A549 (cell line): ENCODE measurements around the gene RDH11. TPM values are rescaled to one million over a fixed set of nuclear protein-coding genes. Genes with fewer than 3 reads are reported as not detected.
A peak's percentile ranks its signal among the peaks of the same experiment; 100 is the strongest.

ENCODE experiments used
- ATAC-seq, 2 experiments: fragments of 200-7000 bp in 1 of 2; fragments of >200 bp in 1 of 2; cut with Nextera tagmentation in 1 of 2; cut with Tn5 transposase in 1 of 2; 3 replicates each; pipeline versions ENCODE4 v1.8.0 to v1.9.1; 2018 to 2020; ENCODE audit warnings: mild to moderate bottlenecking in 1 of 2, moderate library complexity in 1 of 2
- CTCF ChIA-PET: fragments of 300-600 bp; sonication (Branson Sonifier 250); formaldehyde crosslinking; extraction: SDS; loops from one replicate; lab custom pipeline; 2021; ENCODE audit warnings: antibody characterized with exemption, inconsistent platforms; lab: Yijun Ruan, JAX
- POLR2A ChIA-PET: fragments of 350-600 bp; formaldehyde crosslinking; extraction: SDS; loops from one replicate; lab custom pipeline; 2021; ENCODE audit warnings: antibody characterized with exemption, inconsistent platforms; lab: Yijun Ruan, JAX
- DNase-seq, 2 experiments: peaks; one replicate each; pipeline versions ENCODE4 v3.0.0 to v3.0.0-alpha.2; 2011 to 2016; ENCODE audit warnings: low read depth in 1 of 2, low spot score in 1 of 2
- FAIRE-seq: peaks from 2 replicates; lab custom pipeline; 2011; peaks lifted over from hg19 to GRCh38; lab: Jason Lieb, UNC
- H3K27ac ChIP-seq, 2 experiments: fragments of >200 bp; sonication (Bioruptor Twin); formaldehyde crosslinking; 3 replicates each; pipeline ENCODE4 v1.5.1; 2016 to 2017
- H3K4me1 ChIP-seq: fragments of >200 bp; sonication (Bioruptor Twin); formaldehyde crosslinking; 3 replicates; pipeline ENCODE4 v1.6.1; 2016
- H3K4me2 ChIP-seq: fragments of >200 bp; sonication (Bioruptor Twin); formaldehyde crosslinking; 3 replicates; pipeline ENCODE4 v1.6.1; 2016
- H3K4me3 ChIP-seq: fragments of >200 bp; sonication (Bioruptor Twin); formaldehyde crosslinking; 3 replicates; pipeline ENCODE4 v1.5.1; 2016
- H3K9me3 ChIP-seq: fragments of >200 bp; sonication (Bioruptor Twin); formaldehyde crosslinking; 3 replicates; pipeline ENCODE4 v1.6.1; 2016
- ATOH8 ChIP-seq: fragments of 250-450 bp; sonication (Bioruptor Pico); IDR thresholded peaks from 2 replicates; pipeline ENCODE4 v1.5.0; 2020; ENCODE audit warnings: low read depth, mild to moderate bottlenecking, moderate library complexity
- BHLHE40 ChIP-seq: IDR thresholded peaks from 2 replicates; pipeline ENCODE4 v1.6.1; 2012; ENCODE audit warnings: low read depth, low read length, inconsistent platforms
- CBX2 ChIP-seq: fragments of 200-600 bp; sonication (generic); IDR thresholded peaks from 2 replicates; pipeline ENCODE4 v1.6.1; 2016; ENCODE audit warnings: low read depth, mild to moderate bottlenecking, borderline replicate concordance
- CEBPB ChIP-seq, 2 experiments: fragments of >200 bp in 1 of 2; sonication (Bioruptor Twin) in 1 of 2; formaldehyde crosslinking in 1 of 2; IDR thresholded peaks; 2 replicates each; pipeline ENCODE4 v1.6.1; 2012 to 2016
- CHD2 ChIP-seq: fragments of 150-350 bp; IDR thresholded peaks from 2 replicates; pipeline ENCODE4 v1.6.1; 2014; ENCODE audit warnings: low read length; ENCODE audit not compliant: partially characterized antibody
- E2F6 ChIP-seq: IDR thresholded peaks from 2 replicates; pipeline ENCODE4 v1.6.1; 2012; ENCODE audit warnings: low read depth, borderline replicate concordance
- EHF ChIP-seq: fragments of 250-450 bp; sonication (Bioruptor Pico); IDR thresholded peaks from 2 replicates; pipeline ENCODE4 v1.5.0; 2020; ENCODE audit warnings: mild to moderate bottlenecking
- EHMT2 ChIP-seq: fragments of 200-600 bp; sonication (generic); IDR thresholded peaks from 2 replicates; pipeline ENCODE4 v1.6.1; 2016; ENCODE audit warnings: antibody characterized with exemption, low read depth, mild to moderate bottlenecking, moderate library complexity
- ESRRA ChIP-seq: fragments of 150-350 bp; IDR thresholded peaks from 2 replicates; pipeline ENCODE4 v1.6.1; 2014; ENCODE audit warnings: mild to moderate bottlenecking, low read length, borderline replicate concordance
- FOSB ChIP-seq: fragments of 250-450 bp; sonication (Bioruptor Pico); IDR thresholded peaks from 2 replicates; pipeline ENCODE4 v1.5.0; 2020; ENCODE audit warnings: mild to moderate bottlenecking, moderate library complexity
- FOSL2 ChIP-seq, 2 experiments: fragments of 450-650 bp in 1 of 2; fragments of >200 bp in 1 of 2; sonication (Bioruptor Twin) in 1 of 2; formaldehyde crosslinking; IDR thresholded peaks; 2 replicates each; pipeline versions ENCODE4 v1.5.0 to v1.6.1; 2016 to 2020; ENCODE audit warnings: mild to moderate bottlenecking in 1 of 2, moderate library complexity in 1 of 2
- FOXS1 ChIP-seq: fragments of 250-450 bp; sonication (Bioruptor Pico); IDR thresholded peaks from 2 replicates; pipeline ENCODE4 v1.5.0; 2020; ENCODE audit warnings: mild to moderate bottlenecking, moderate library complexity
- GATA3 ChIP-seq: IDR thresholded peaks from 2 replicates; pipeline ENCODE4 v1.6.1; 2012; ENCODE audit warnings: borderline replicate concordance
- HDAC2 ChIP-seq: fragments of 200-600 bp; sonication (generic); IDR thresholded peaks from 2 replicates; pipeline ENCODE4 v1.6.1; 2016
- HOXA7 ChIP-seq: fragments of 250-450 bp; sonication (Bioruptor Pico); IDR thresholded peaks from 2 replicates; pipeline ENCODE4 v1.5.0; 2020; ENCODE audit warnings: mild to moderate bottlenecking, moderate library complexity
- HOXB13 ChIP-seq: fragments of 250-450 bp; sonication (Bioruptor Pico); IDR thresholded peaks from 2 replicates; pipeline ENCODE4 v1.5.0; 2020; ENCODE audit warnings: low read depth, mild to moderate bottlenecking, moderate library complexity
- JUN ChIP-seq, 2 experiments: fragments of >200 bp; sonication (Bioruptor Twin); formaldehyde crosslinking; IDR thresholded peaks; 2 replicates in 1 of 2; 3 replicates in 1 of 2; pipeline ENCODE4 v1.6.1; 2016 to 2017
- JUNB ChIP-seq: fragments of >200 bp; sonication (Bioruptor Twin); formaldehyde crosslinking; IDR thresholded peaks from 2 replicates; pipeline ENCODE4 v1.6.1; 2016
- KDM1A ChIP-seq: fragments of 200-600 bp; sonication (generic); IDR thresholded peaks from 2 replicates; pipeline ENCODE4 v1.6.1; 2016; ENCODE audit warnings: low read depth, mild to moderate bottlenecking
- MAX ChIP-seq: IDR thresholded peaks from 2 replicates; pipeline ENCODE4 v1.6.1; 2012
- MYC ChIP-seq: IDR thresholded peaks from 2 replicates; pipeline ENCODE4 v1.6.1; 2012; ENCODE audit warnings: mild to moderate bottlenecking, inconsistent platforms, low read length, improper control_type of control experiment, borderline replicate concordance
- NFE2L2 ChIP-seq: fragments of 150-350 bp; conservative IDR thresholded peaks from 2 replicates; pipeline ENCODE4 v1.6.1; 2014; ENCODE audit warnings: low read length
- NR3C1 ChIP-seq: fragments of >200 bp; sonication (Bioruptor Twin); formaldehyde crosslinking; IDR thresholded peaks from 3 replicates; pipeline ENCODE4 v1.6.1; 2017
- PBX3 ChIP-seq: IDR thresholded peaks from 2 replicates; pipeline ENCODE4 v1.6.1; 2012
- POLR2A ChIP-seq: IDR thresholded peaks from 2 replicates; pipeline ENCODE4 v1.6.1; 2012; ENCODE audit warnings: mild to moderate bottlenecking, low read length
- POLR2AphosphoS2 ChIP-seq: conservative IDR thresholded peaks from 2 replicates; pipeline ENCODE4 v1.6.1; 2012; ENCODE audit warnings: low read length, improper control_type of control experiment, inconsistent platforms
- RAD21 ChIP-seq, 2 experiments: fragments of >200 bp in 1 of 2; sonication (Bioruptor Twin) in 1 of 2; formaldehyde crosslinking in 1 of 2; IDR thresholded peaks in 1 of 2; conservative IDR thresholded peaks in 1 of 2; 2 replicates in 1 of 2; 3 replicates in 1 of 2; pipeline ENCODE4 v1.6.1; 2012 to 2018; ENCODE audit warnings: inconsistent platforms in 1 of 2
- RARB ChIP-seq: fragments of 250-450 bp; sonication (Bioruptor Pico); IDR thresholded peaks from 2 replicates; pipeline ENCODE4 v1.8.0; 2021; ENCODE audit warnings: mild to moderate bottlenecking, moderate library complexity
- REST ChIP-seq: fragments of 200-600 bp; sonication (generic); IDR thresholded peaks from 2 replicates; pipeline ENCODE4 v1.6.1; 2016; ENCODE audit warnings: antibody characterized with exemption, mild to moderate bottlenecking, moderate library complexity
- SMC3 ChIP-seq: fragments of >200 bp; sonication (Bioruptor Twin); formaldehyde crosslinking; IDR thresholded peaks from 3 replicates; pipeline ENCODE4 v1.6.1; 2018; ENCODE audit warnings: inconsistent platforms
- SREBF2 ChIP-seq: fragments of 450-650 bp; IDR thresholded peaks from 2 replicates; pipeline ENCODE4 v1.6.1; 2014; ENCODE audit warnings: mild to moderate bottlenecking, moderate library complexity
- TFCP2L1 ChIP-seq: fragments of 250-450 bp; sonication (Bioruptor Pico); IDR thresholded peaks from 2 replicates; pipeline ENCODE4 v1.5.0; 2021; ENCODE audit warnings: mild to moderate bottlenecking
- TP53 ChIP-seq: fragments of 250-450 bp; sonication (Bioruptor Pico); IDR thresholded peaks from 2 replicates; pipeline ENCODE4 v1.5.0; 2021; ENCODE audit warnings: mild to moderate bottlenecking, moderate library complexity
- ZFP36 ChIP-seq: fragments of 450-650 bp; IDR thresholded peaks from 2 replicates; pipeline ENCODE4 v1.6.1; 2014; ENCODE audit warnings: borderline replicate concordance; ENCODE audit not compliant: partially characterized antibody
- ZNF302 ChIP-seq: fragments of 250-450 bp; sonication (Bioruptor Pico); IDR thresholded peaks from 2 replicates; pipeline ENCODE4 v1.9.0; 2021; ENCODE audit warnings: inconsistent platforms, mild to moderate bottlenecking, moderate library complexity
- ZSCAN20 ChIP-seq: fragments of 250-450 bp; sonication (Bioruptor Pico); IDR thresholded peaks from 2 replicates; pipeline ENCODE4 v1.8.0; 2022; ENCODE audit warnings: mild to moderate bottlenecking, moderate library complexity
- WGBS: methylation state at CpG from one replicate; pipeline ENCODE4 v1.1.6; 2017; ENCODE audit errors: missing lambda C conversion rate; 5-methylcytosine and 5-hydroxymethylcytosine counted together
- polyA plus RNA-seq, 4 experiments: library from polyadenylated mRNA; depleted of rRNA in 3 of 4; stranded (reverse); fragments of >200 nt; fragmentation: RNase III in 1 of 4; extraction: RNeasy Plus Mini Kit Qiagen cat#74134 plus additional on column Dnase treatment in 1 of 4; gene quantifications; 2 replicates in 3 of 4; 3 replicates in 1 of 4; pipeline ENCODE4 v1.2.3, GENCODE V29; 2011 to 2017

RDH11 gene
- polyA plus RNA-seq, 2 of the 4 experiments (the other 2 are of a cell fraction): 85.7 to 132 TPM

- 2% methylated on average over 41 of the region's 87 CpGs for WGBS
- peaks cover 26% of the 10 kb centered on the region; the same call in 2 of the 3 replicates for H3K4me1 ChIP-seq
- no peaks in the 10 kb centered on the region for H3K9me3 ChIP-seq
- DNase-seq: peak; percentile 74 to 81
- CTCF ChIA-PET: interaction anchor here (0.6 to 20.0 kb wide), 13 partner anchors 8 to 208 kb away, joined by 3 to 243 read pairs (median 4); partner anchors contain the start of gene RDH11
- H3K4me3 ChIP-seq: peak within 1 kb of the TSS; percentile 97
- POLR2A ChIA-PET: interaction anchor here (0.6 to 3.3 kb wide), 6 partner anchors 16 to 83 kb away, joined by 3 to 21 read pairs (median 4); partner anchors contain the start of genes ARG2 and RDH11
- FAIRE-seq: no peak
- peak within 1 kb of the TSS; percentile 96 to 99 for H3K27ac ChIP-seq
- peak within 1 kb of the TSS; percentile 96 for H3K4me2 ChIP-seq
- ATAC-seq: peak; percentile 96
- TF ChIP-seq CHD2 (no peak), TFCP2L1 (CRISPR knock-in tag) (peak; percentile 76; the same call in 1 of the 2 replicates), HOXA7 (no peak), JUN (IDR thresholded peaks at IDR 0.05) (peak; percentile 96 to 98), FOSL2 (IDR thresholded peaks at IDR 0.05) (no peak), FOSL2 (CRISPR knock-in tag; IDR thresholded peaks at IDR 0.05) (no peak), POLR2A (peak; percentile 58), REST (peak; percentile 62; the same call in 1 of the 2 replicates), SMC3 (peak; percentile 39; the same call in 2 of the 3 replicates), SREBF2 (no peak), PBX3 (no peak), NFE2L2 (no peak), CEBPB (IDR thresholded peaks at IDR 0.05) (no peak), E2F6 (peak; percentile 22; the same call in 1 of the 2 replicates), NR3C1 (no peak), HOXB13 (CRISPR knock-in tag) (no peak), ATOH8 (CRISPR knock-in tag) (no peak), ZSCAN20 (CRISPR knock-in tag) (no peak), FOSB (CRISPR knock-in tag) (no peak), RARB (CRISPR knock-in tag) (no peak), CBX2 (no peak), TP53 (CRISPR knock-in tag) (no peak), MAX (peak; percentile 19; the same call in 1 of the 2 replicates), POLR2AphosphoS2 (0 out of 2 replicates have a peak, but pooled peaks have one; percentile 30), ESRRA (no peak), RAD21 (conservative IDR thresholded peaks at IDR 0.05 in 1 of 2, IDR thresholded peaks at IDR 0.05 in 1 of 2) (no peak; a peak in 2 of 5 replicates), GATA3 (no peak; the same call in 1 of the 2 replicates), EHMT2 (no peak), BHLHE40 (no peak), MYC (no peak), FOXS1 (CRISPR knock-in tag) (no peak), ZNF302 (CRISPR knock-in tag) (no peak), KDM1A (no peak), EHF (CRISPR knock-in tag) (no peak), HDAC2 (no peak), ZFP36 (no peak), JUNB (no peak)
Observed at GRCh38 chr14:67674480-67675218, 20.9 kb downstream of the RDH11 start, which contains the start of gene VTI1B. VTI1B (minus strand) TSS chr14:67674632; CDS start chr14:67674489, 143 bp downstream.
